GM12873 (cell line): ENCODE measurements around the gene NAXD.

Experiments
- CTCF ChIP-seq: IDR thresholded peaks from 2 replicates; pipeline ENCODE4 v1.5.1; 2012; ENCODE audit warnings: low read depth, mild to moderate bottlenecking, moderate library complexity, low read length, control low read depth; ENCODE audit not compliant: insufficient read depth; ENCODE audit errors: missing control alignments

NAXD gene

GRCh38 chr13:110638814-110639806 lies 23.8 kb downstream of the NAXD start:
- no peak for TF ChIP-seq CTCF

- TF ChIP-seq CTCF = no peak
Observed at GRCh38 chr13:110639935-110640334, 24.6 kb downstream of the NAXD start.

- TF ChIP-seq CTCF = no peak
Observed at GRCh38 chr13:110640591-110641029, 25.3 kb downstream of the NAXD start.

- no peak for TF ChIP-seq CTCF
Observed at GRCh38 chr13:110641055-110642015, 26.0 kb downstream of the NAXD start.

GRCh38 chr13:110642291-110642981 lies 27.1 kb downstream of the NAXD start:
- no peak for TF ChIP-seq CTCF

- no peak for TF ChIP-seq CTCF
Observed at GRCh38 chr13:110643324-110643723, 28.0 kb downstream of the NAXD start.
